CD8-positive, alpha-beta memory T cell (primary cell): Measurements from ENCODE around the gene FAM200C. TPM values are rescaled to one million over a fixed set of nuclear protein-coding genes. Genes with fewer than 3 reads are reported as not detected.
"Not testable (repeated sequence)": the region's sequence is repeated elsewhere in the genome, so short reads cannot be mapped to it uniquely, and the experiment has no call there.

Source experiments
- CTCF ChIA-PET: fragments of 350-600 bp; sonication (Branson Sonifier 250); formaldehyde crosslinking; loops from one replicate; lab custom pipeline; 2021; ENCODE audit warnings: antibody characterized with exemption; lab: Charles Lee
- POLR2A ChIA-PET: fragments of 350-600 bp; sonication (Branson Sonifier 250); formaldehyde crosslinking; loops from one replicate; lab custom pipeline; 2021; ENCODE audit warnings: antibody characterized with exemption; lab: Charles Lee
- DNase-seq, 5 donors: peaks; one replicate each; pipeline versions ENCODE4 v3.0.0 to v3.0.0-alpha.2; 2020 to 2022; ENCODE audit warnings: mixed read lengths in 1 of 5
- H3K27ac ChIP-seq: one replicate; pipeline ENCODE4 v1.7.0; 2013; ENCODE audit warnings: low read depth, mild to moderate bottlenecking, low read length, moderate library complexity
- H3K27me3 ChIP-seq: 2 replicates; pipeline ENCODE4 v1.7.0; 2013; ENCODE audit warnings: low read length, mild to moderate bottlenecking; ENCODE audit not compliant: insufficient read depth, poor library complexity, severe bottlenecking
- H3K36me3 ChIP-seq: 2 replicates; pipeline ENCODE4 v1.7.0; 2013; ENCODE audit warnings: mild to moderate bottlenecking, low read length, moderate library complexity; ENCODE audit not compliant: insufficient read depth
- H3K4me1 ChIP-seq: 2 replicates; pipeline ENCODE4 v1.7.0; 2013; ENCODE audit warnings: mild to moderate bottlenecking, low read length, moderate library complexity; ENCODE audit not compliant: insufficient read depth
- H3K4me3 ChIP-seq: 2 replicates; pipeline ENCODE4 v1.7.0; 2013; ENCODE audit warnings: mild to moderate bottlenecking, low read length
- H3K9me3 ChIP-seq: 2 replicates; pipeline ENCODE4 v1.7.0; 2013; ENCODE audit warnings: mild to moderate bottlenecking, low read length
- H3K27ac Mint-ChIP-seq, 8 donors: one replicate each; pipeline ENCODE4 v1.8.0; 2020 to 2021; ENCODE audit warnings: mixed read lengths in 8 of 8, mild to moderate bottlenecking in 6 of 8, inconsistent platforms in 3 of 8, moderate library complexity in 3 of 8
- H3K27me3 Mint-ChIP-seq, 2 donors: one replicate each; pipeline ENCODE4 v1.8.0; 2020 to 2021; ENCODE audit warnings: mixed read lengths in 2 of 2, mild to moderate bottlenecking in 1 of 2, moderate library complexity in 1 of 2
- H3K36me3 Mint-ChIP-seq, 3 donors: one replicate each; pipeline ENCODE4 v1.8.0; 2020 to 2021; ENCODE audit warnings: mixed read lengths in 3 of 3, inconsistent platforms in 1 of 3, mild to moderate bottlenecking in 1 of 3
- H3K4me1 Mint-ChIP-seq, 3 donors: one replicate each; pipeline ENCODE4 v1.8.0; 2020 to 2021; ENCODE audit warnings: mixed read lengths in 3 of 3, inconsistent platforms in 1 of 3, mild to moderate bottlenecking in 1 of 3
- H3K4me3 Mint-ChIP-seq, 7 donors: one replicate each; pipeline ENCODE4 v1.8.0; 2020 to 2021; ENCODE audit warnings: mixed read lengths in 7 of 7, mild to moderate bottlenecking in 6 of 7, moderate library complexity in 4 of 7, inconsistent platforms in 2 of 7
- H3K9me3 Mint-ChIP-seq, 5 donors: one replicate each; pipeline ENCODE4 v1.8.0; 2020 to 2022; ENCODE audit warnings: mixed read lengths in 5 of 5, mild to moderate bottlenecking in 3 of 5, moderate library complexity in 2 of 5, inconsistent platforms in 1 of 5
- polyA plus RNA-seq: library from polyadenylated mRNA; unstranded; fragments of 300-500 nt; fragmentation: Illumina TruSeq; gene quantifications from one replicate; pipeline ENCODE4 v1.2.3, GENCODE V29; 2021
- total RNA-seq, 2 experiments: library from RNA; stranded (reverse); gene quantifications; one replicate each; pipeline ENCODE4 v1.2.3, GENCODE V29; 2021

Gene FAM200C
- total and polyA plus RNA-seq, 3 experiments from 2014 or later: 0.12 to 1.2 (median 1.0) TPM

- ChIA-PET CTCF (interaction anchor here (2.0 to 5.7 kb wide), 4 partner anchors 17 to 67 kb away, joined by 7 to 155 read pairs (median 84); partner anchors contain the start of genes PTTG1 and SLU7), POLR2A (no interaction called here)
- peaks cover 0 to 4% (median 0%) of the 10 kb centered on the region in 3 donors for H3K36me3 Mint-ChIP-seq
- Histone ChIP-seq H3K27me3 (no peaks in the 10 kb centered on the region), H3K27ac (no peak overlapping the region), H3K36me3 (no peaks in the 10 kb centered on the region), H3K4me3 (no peak overlapping the region), H3K9me3 (no peaks in the 10 kb centered on the region), H3K4me1 (no peaks in the 10 kb centered on the region)
- peaks cover 2 to 4% of the 10 kb centered on the region in 2 donors for H3K27me3 Mint-ChIP-seq
- peak overlapping the region in 2 of 8 donors; percentile 27 to 66 for H3K27ac Mint-ChIP-seq
- peaks cover 12 to 20% (median 19%) of the 10 kb centered on the region in 3 donors for H3K4me1 Mint-ChIP-seq
- H3K9me3 Mint-ChIP-seq: no peaks in the 10 kb centered on the region
- no peak overlapping the region for H3K4me3 Mint-ChIP-seq
- no peak for DNase-seq
Measured at GRCh38 chr5:160441311-160441781, 41.5 kb upstream of the FAM200C start.

- Histone ChIP-seq H3K4me1 (no peaks in the 10 kb centered on the region), H3K4me3 (peak overlapping the region; percentile 69), H3K36me3 (no peaks in the 10 kb centered on the region), H3K27me3 (no peaks in the 10 kb centered on the region), H3K9me3 (no peaks in the 10 kb centered on the region), H3K27ac (peak overlapping the region; percentile 49)
- ChIA-PET POLR2A (interaction anchor here (0.6 to 1.8 kb wide), 4 partner anchors 14 to 21 kb away, joined by 3 to 7 read pairs (median 4); partner anchors contain the start of genes PTTG1 and SLU7), CTCF (interaction anchor here (0.8 to 5.7 kb wide), 25 partner anchors 9 to 539 kb away, joined by 3 to 155 read pairs (median 8); partner anchors contain the start of genes FAM200C, PTTG1 and SLU7)
- Mint-ChIP-seq H3K4me3 (peak overlapping the region; percentile 85 to 98 (median 92)), H3K27ac (peak overlapping the region; percentile 65 to 97 (median 86)), H3K9me3 (no peaks in the 10 kb centered on the region), H3K36me3 (peaks cover 0 to 4% (median 0%) of the 10 kb centered on the region in 3 donors), H3K27me3 (peaks cover 2 to 13% of the 10 kb centered on the region in 2 donors), H3K4me1 (peaks cover 12 to 20% (median 14%) of the 10 kb centered on the region in 3 donors)
- DNase-seq: peak; percentile 79 to 90 (median 84)
Measured at GRCh38 chr5:160439205-160439600, 39.3 kb upstream of the FAM200C start.

- Mint-ChIP-seq H3K27me3 (peaks cover 2 to 13% of the 10 kb centered on the region in 2 donors), H3K4me3 (peak overlapping the region; percentile 85 to 98 (median 92)), H3K9me3 (no peaks in the 10 kb centered on the region), H3K4me1 (peaks cover 12 to 20% (median 14%) of the 10 kb centered on the region in 3 donors), H3K36me3 (peaks cover 0 to 4% (median 0%) of the 10 kb centered on the region in 3 donors), H3K27ac (peak overlapping the region; percentile 65 to 97 (median 86))
- peak; percentile 19 to 65 (median 56) for DNase-seq
- Histone ChIP-seq H3K27ac (peak overlapping the region; percentile 49), H3K27me3 (no peaks in the 10 kb centered on the region), H3K4me1 (no peaks in the 10 kb centered on the region), H3K4me3 (peak overlapping the region; percentile 69), H3K9me3 (no peaks in the 10 kb centered on the region), H3K36me3 (no peaks in the 10 kb centered on the region)
- CTCF ChIA-PET: interaction anchor here (0.6 to 5.7 kb wide), 31 partner anchors 9 to 518 kb away, joined by 3 to 155 read pairs (median 5); partner anchors contain the start of genes FAM200C, PTTG1 and SLU7
- POLR2A ChIA-PET: interaction anchor here (0.6 to 1.8 kb wide), 5 partner anchors 13 to 28 kb away, joined by 3 to 11 read pairs (median 4); partner anchors contain the start of genes PTTG1 and SLU7
Measured at GRCh38 chr5:160438316-160439204, 38.7 kb upstream of the FAM200C start.

GRCh38 chr5:160437271-160437670 is 37.4 kb upstream of the FAM200C start:
- Histone ChIP-seq H3K27ac (no peak overlapping the region), H3K27me3 (no peaks in the 10 kb centered on the region), H3K4me3 (no peak overlapping the region), H3K36me3 (no peaks in the 10 kb centered on the region), H3K4me1 (no peaks in the 10 kb centered on the region), H3K9me3 (no peaks in the 10 kb centered on the region)
- Mint-ChIP-seq H3K9me3 (no peaks in the 10 kb centered on the region), H3K4me1 (peaks cover 10 to 20% (median 14%) of the 10 kb centered on the region in 3 donors), H3K4me3 (peak overlapping the region in 1 of 7 donors; percentile 14), H3K27me3 (peaks cover 2 to 13% of the 10 kb centered on the region in 2 donors), H3K27ac (peak overlapping the region in 1 of 8 donors; percentile 10), H3K36me3 (peaks cover 0 to 4% (median 0%) of the 10 kb centered on the region in 3 donors)
- CTCF ChIA-PET: interaction anchor here (1.3 to 5.7 kb wide), 4 partner anchors 13 to 71 kb away, joined by 3 to 155 read pairs (median 90); partner anchors contain the start of genes PTTG1 and SLU7
- POLR2A ChIA-PET: no interaction called here
- no peak for DNase-seq

- Mint-ChIP-seq H3K27ac (peak overlapping the region in 1 of 8 donors; percentile 10), H3K27me3 (peaks cover 2 to 13% of the 10 kb centered on the region in 2 donors), H3K4me3 (peak overlapping the region in 1 of 7 donors; percentile 14), H3K4me1 (peaks cover 8 to 20% (median 12%) of the 10 kb centered on the region in 3 donors)
- POLR2A ChIA-PET, H3K36me3 Mint-ChIP-seq, H3K27me3 ChIP-seq, DNase-seq, H3K9me3 ChIP-seq, H3K4me1 ChIP-seq, H3K27ac ChIP-seq, H3K9me3 Mint-ChIP-seq, H3K4me3 ChIP-seq, H3K36me3 ChIP-seq: not testable (repeated sequence)
- CTCF ChIA-PET: interaction anchor here (5.5 to 5.7 kb wide), 2 partner anchors 13 to 71 kb away, joined by 104 to 155 read pairs; partner anchors contain the start of genes PTTG1 and SLU7
Measured at GRCh38 chr5:160436661-160437060, 36.8 kb upstream of the FAM200C start.

- no peaks in the 10 kb centered on the region for H3K4me1 ChIP-seq
- no peaks in the 10 kb centered on the region for H3K27me3 ChIP-seq
- H3K36me3 ChIP-seq: no peaks in the 10 kb centered on the region
- Mint-ChIP-seq H3K4me3 (no peak overlapping the region), H3K36me3 (peaks cover 0 to 4% (median 0%) of the 10 kb centered on the region in 3 donors), H3K4me1 (peaks cover 2 to 13% (median 5%) of the 10 kb centered on the region in 3 donors), H3K9me3 (no peaks in the 10 kb centered on the region), H3K27me3 (peaks cover 2 to 13% of the 10 kb centered on the region in 2 donors), H3K27ac (peak overlapping the region in 1 of 8 donors; percentile 17)
- CTCF ChIA-PET: no interaction called here
- no peaks in the 10 kb centered on the region for H3K9me3 ChIP-seq
- no peak overlapping the region for H3K27ac ChIP-seq
- no peak overlapping the region for H3K4me3 ChIP-seq
- DNase-seq: no peak
- POLR2A ChIA-PET: interaction anchor here (1.1 kb wide), 1 partner anchor 14 kb away, joined by 3 read pairs; no protein-coding TSS in a partner anchor
Measured at GRCh38 chr5:160436017-160436416, 36.2 kb upstream of the FAM200C start.

GRCh38 chr5:160435532-160435931 is 35.7 kb upstream of the FAM200C start:
- Histone ChIP-seq H3K4me3 (no peak overlapping the region), H3K36me3 (no peaks in the 10 kb centered on the region), H3K4me1 (no peaks in the 10 kb centered on the region), H3K27ac (no peak overlapping the region), H3K9me3 (no peaks in the 10 kb centered on the region), H3K27me3 (no peaks in the 10 kb centered on the region)
- peaks cover 2 to 12% (median 4%) of the 10 kb centered on the region in 3 donors for H3K4me1 Mint-ChIP-seq
- DNase-seq: no peak
- peaks cover 0 to 4% (median 2%) of the 10 kb centered on the region in 3 donors for H3K36me3 Mint-ChIP-seq
- peaks cover 2 to 13% of the 10 kb centered on the region in 2 donors for H3K27me3 Mint-ChIP-seq
- POLR2A ChIA-PET: interaction anchor here (1.1 kb wide), 1 partner anchor 13 kb away, joined by 3 read pairs; no protein-coding TSS in a partner anchor
- peak overlapping the region in 1 of 7 donors; percentile 19 for H3K4me3 Mint-ChIP-seq
- no peaks in the 10 kb centered on the region for H3K9me3 Mint-ChIP-seq
- CTCF ChIA-PET: no interaction called here
- peak overlapping the region in 2 of 8 donors; percentile 8 to 10 for H3K27ac Mint-ChIP-seq
